ENCODE measurements around the gene RNF7.

The RNF7 gene

DNA sequence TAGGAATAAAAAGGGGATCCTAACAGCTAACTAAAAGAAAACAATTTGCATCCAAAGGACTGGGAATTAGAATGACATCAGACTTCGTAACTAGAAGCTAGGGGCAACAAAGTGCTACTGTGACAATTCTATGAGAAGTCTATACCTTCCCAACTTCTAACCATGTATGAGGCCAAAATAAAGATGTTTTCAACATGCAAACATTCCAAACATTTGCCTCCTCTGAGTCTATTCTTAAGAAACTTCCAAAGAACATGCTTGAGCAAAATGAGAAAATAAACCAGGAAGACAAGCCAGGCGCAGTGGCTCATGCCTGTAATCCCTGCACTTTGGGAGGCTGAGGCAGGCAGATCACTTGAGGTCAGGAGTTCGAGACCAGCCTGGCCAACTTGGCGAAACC lies 13.1 kb upstream of the RNF7 start:
- Histone ChIP-seq H3K79me1 (ENCODE audit: low read length) (no peaks in the 10 kb centered on the region), H2BK120ac (ENCODE audit: low read depth, low read length) (no peak overlapping the region), H3K9ac (ENCODE audit: low read length) (no peak overlapping the region), H3K27me3 (ENCODE audit: insufficient read depth, low read length, poor library complexity) (no peaks in the 10 kb centered on the region), H3K36me3 (ENCODE audit: control insufficient read depth, insufficient read depth, low read length) (no peaks in the 10 kb centered on the region), H4K8ac (ENCODE audit: low read depth, low read length) (no peak overlapping the region), H3K18ac (ENCODE audit: low read length) (no peak overlapping the region), H2BK15ac (replicated peaks; ENCODE audit: low read depth) (no peak overlapping the region), H3K4ac (ENCODE audit: low read depth, low read length) (no peak overlapping the region), H4K5ac (ENCODE audit: low read length) (no peak overlapping the region), H3K56ac (ENCODE audit: low read length) (no peak overlapping the region), H3K4me3 (ENCODE audit: low read length) (no peak overlapping the region), H3K27ac (ENCODE audit: low read depth, low read length) (no peak overlapping the region), H3K4me2 (ENCODE audit: low read length) (no peak overlapping the region), H2AK5ac (ENCODE audit: low read length) (no peak overlapping the region), H3K4me1 (ENCODE audit: control insufficient read depth, low read depth, low read length) (no peaks in the 10 kb centered on the region), H3K79me2 (ENCODE audit: control insufficient read depth, insufficient read depth, low read length) (no peaks in the 10 kb centered on the region), H3K23ac (ENCODE audit: low read length) (no peak overlapping the region), H2BK5ac (ENCODE audit: low read length) (no peak overlapping the region)
- peak; percentile 10 for DNase-seq
- no CpG with 5 or more reads among the region's 4 CpGs for WGBS (ENCODE audit: extremely low coverage, insufficient coverage, low lambda C conversion rate)

DNA sequence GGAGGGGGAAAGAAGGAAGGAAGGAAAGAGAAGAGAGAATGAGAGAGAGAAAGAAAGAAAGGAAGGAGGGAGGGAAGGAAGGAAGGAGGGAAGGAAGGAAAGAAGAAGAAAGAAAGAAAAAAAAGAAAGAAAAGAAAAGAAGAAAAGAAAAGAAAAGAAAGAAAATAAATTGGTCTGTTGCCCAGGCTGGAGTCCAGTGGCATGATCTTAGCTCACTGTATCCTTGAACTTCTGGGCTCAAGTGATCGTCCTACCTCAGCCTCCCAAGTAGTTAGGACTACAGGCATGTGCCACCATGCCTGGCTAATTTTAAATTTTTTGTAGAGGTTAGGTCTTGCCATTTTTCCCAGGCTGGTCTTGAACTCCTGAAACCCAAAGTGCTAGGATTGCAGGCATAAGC lies 11.6 kb upstream of the RNF7 start:
- H3K27me3 ChIP-seq (ENCODE audit: insufficient read depth, low read length, poor library complexity), result no peaks in the 10 kb centered on the region

DNA sequence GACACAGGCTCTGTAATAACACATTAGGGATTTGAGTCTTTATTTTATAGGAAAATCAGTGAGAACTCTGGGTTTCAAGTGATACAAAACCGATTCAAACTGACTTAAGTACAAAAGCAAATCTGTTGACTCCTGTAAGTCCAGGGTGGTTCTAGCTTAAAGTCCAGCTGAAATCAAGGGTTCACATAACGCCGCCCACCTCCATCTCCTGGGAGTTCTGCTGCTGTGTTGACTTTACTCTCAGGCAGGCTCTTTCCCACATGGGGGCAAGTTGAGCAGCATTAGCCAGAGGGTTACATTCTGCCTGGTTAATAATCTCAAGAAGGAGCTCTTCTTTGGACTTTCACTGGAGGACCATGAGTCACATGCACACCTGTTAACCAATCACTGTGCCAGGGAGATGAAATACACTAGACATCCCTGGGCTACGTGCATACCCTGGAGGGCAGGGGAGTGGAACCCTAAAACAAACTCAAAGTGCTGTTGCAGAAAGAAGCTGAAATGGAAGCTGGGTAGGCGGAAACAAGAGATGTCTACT lies 9.7 kb upstream of the RNF7 start:
- H3K18ac ChIP-seq (ENCODE audit: low read length), result no peak overlapping the region
- no peak overlapping the region for H2BK120ac ChIP-seq (ENCODE audit: low read depth, low read length)
- no peak overlapping the region for H3K23ac ChIP-seq (ENCODE audit: low read length)
- no peak overlapping the region for H2BK15ac ChIP-seq (replicated peaks; ENCODE audit: low read depth)
- no peak overlapping the region for H4K5ac ChIP-seq (ENCODE audit: low read length)
- no peaks in the 10 kb centered on the region for H3K36me3 ChIP-seq (ENCODE audit: control insufficient read depth, insufficient read depth, low read length)
- no peak overlapping the region for H3K9ac ChIP-seq (ENCODE audit: low read length)
- no peaks in the 10 kb centered on the region for H3K4me1 ChIP-seq (ENCODE audit: control insufficient read depth, low read depth, low read length)
- DNase-seq, result peak; percentile 3
- no CpG with 5 or more reads among the region's 5 CpGs for WGBS (ENCODE audit: extremely low coverage, insufficient coverage, low lambda C conversion rate)
- H3K79me1 ChIP-seq (ENCODE audit: low read length), result no peaks in the 10 kb centered on the region
- H3K4me2 ChIP-seq (ENCODE audit: low read length), result no peak overlapping the region
- H2BK5ac ChIP-seq (ENCODE audit: low read length), result no peak overlapping the region
- H3K27ac ChIP-seq (ENCODE audit: low read depth, low read length), result no peak overlapping the region
- H3K79me2 ChIP-seq (ENCODE audit: control insufficient read depth, insufficient read depth, low read length), result no peaks in the 10 kb centered on the region
- no peaks in the 10 kb centered on the region for H3K27me3 ChIP-seq (ENCODE audit: insufficient read depth, low read length, poor library complexity)
- no peak overlapping the region for H3K56ac ChIP-seq (ENCODE audit: low read length)
- no peak overlapping the region for H3K4me3 ChIP-seq (ENCODE audit: low read length)
- H2AK5ac ChIP-seq (ENCODE audit: low read length), result no peak overlapping the region
- H3K4ac ChIP-seq (ENCODE audit: low read depth, low read length), result no peak overlapping the region
- H4K8ac ChIP-seq (ENCODE audit: low read depth, low read length), result no peak overlapping the region

More for the DNA sequence above, 11.6 kb upstream of the RNF7 start:
- no peak overlapping the region for H4K5ac ChIP-seq (ENCODE audit: low read length)
- no peak overlapping the region for H3K18ac ChIP-seq (ENCODE audit: low read length)
- no peak overlapping the region for H3K4me2 ChIP-seq (ENCODE audit: low read length)
- no peaks in the 10 kb centered on the region for H3K79me1 ChIP-seq (ENCODE audit: low read length)
- no peaks in the 10 kb centered on the region for H3K4me1 ChIP-seq (ENCODE audit: control insufficient read depth, low read depth, low read length)
- H2BK15ac ChIP-seq (replicated peaks; ENCODE audit: low read depth), result no peak overlapping the region
- WGBS (ENCODE audit: extremely low coverage, insufficient coverage, low lambda C conversion rate), result no CpG with 5 or more reads among the region's 1 CpG
- H2AK5ac ChIP-seq (ENCODE audit: low read length), result no peak overlapping the region
- H2BK5ac ChIP-seq (ENCODE audit: low read length), result no peak overlapping the region
- no peak overlapping the region for H4K8ac ChIP-seq (ENCODE audit: low read depth, low read length)
- no peaks in the 10 kb centered on the region for H3K79me2 ChIP-seq (ENCODE audit: control insufficient read depth, insufficient read depth, low read length)
- H3K56ac ChIP-seq (ENCODE audit: low read length), result no peak overlapping the region
- H3K36me3 ChIP-seq (ENCODE audit: control insufficient read depth, insufficient read depth, low read length), result no peaks in the 10 kb centered on the region
- no peak overlapping the region for H3K23ac ChIP-seq (ENCODE audit: low read length)
- no peak overlapping the region for H3K9ac ChIP-seq (ENCODE audit: low read length)
- no peak overlapping the region for H2BK120ac ChIP-seq (ENCODE audit: low read depth, low read length)
- DNase-seq, result no peak
- H3K4ac ChIP-seq (ENCODE audit: low read depth, low read length), result no peak overlapping the region
- H3K27ac ChIP-seq (ENCODE audit: low read depth, low read length), result no peak overlapping the region
- no peak overlapping the region for H3K4me3 ChIP-seq (ENCODE audit: low read length)

DNA sequence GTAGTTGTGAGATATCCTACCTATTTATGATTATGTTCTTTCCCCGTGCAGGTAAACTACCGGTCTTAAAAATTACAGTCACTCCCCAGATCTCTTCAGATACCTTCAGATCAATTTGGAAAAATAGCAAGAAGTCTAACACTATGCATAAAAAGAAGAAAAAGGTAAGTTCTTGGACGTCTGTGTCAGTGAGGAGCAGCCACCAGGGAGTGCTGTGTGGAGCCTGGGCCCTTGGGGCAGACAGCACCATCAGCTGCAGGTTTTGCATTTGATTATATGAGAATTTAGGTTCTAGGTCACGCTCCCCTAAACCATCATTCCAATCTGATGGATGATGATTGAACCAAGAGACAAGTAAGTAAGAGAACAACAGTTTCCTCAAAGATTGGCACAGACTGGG lies 8.9 kb upstream of the RNF7 start:
- no peak overlapping the region for H3K18ac ChIP-seq (ENCODE audit: low read length)
- no peak overlapping the region for H3K23ac ChIP-seq (ENCODE audit: low read length)
- H3K79me1 ChIP-seq (ENCODE audit: low read length), result no peaks in the 10 kb centered on the region
- H4K5ac ChIP-seq (ENCODE audit: low read length), result no peak overlapping the region
- no peaks in the 10 kb centered on the region for H3K4me1 ChIP-seq (ENCODE audit: control insufficient read depth, low read depth, low read length)
- no peak overlapping the region for H4K8ac ChIP-seq (ENCODE audit: low read depth, low read length)
- H3K4me2 ChIP-seq (ENCODE audit: low read length), result no peak overlapping the region
- no peak overlapping the region for H3K27ac ChIP-seq (ENCODE audit: low read depth, low read length)
- no peak overlapping the region for H3K4ac ChIP-seq (ENCODE audit: low read depth, low read length)
- no peak overlapping the region for H3K4me3 ChIP-seq (ENCODE audit: low read length)
- no CpG with 5 or more reads among the region's 4 CpGs for whole genome bisulfite sequencing (ENCODE audit: extremely low coverage, insufficient coverage, low lambda C conversion rate)
- no peak overlapping the region for H2BK5ac ChIP-seq (ENCODE audit: low read length)
- no peak overlapping the region for H2BK15ac ChIP-seq (replicated peaks; ENCODE audit: low read depth)
- no peak overlapping the region for H2BK120ac ChIP-seq (ENCODE audit: low read depth, low read length)
- no peaks in the 10 kb centered on the region for H3K79me2 ChIP-seq (ENCODE audit: control insufficient read depth, insufficient read depth, low read length)
- peak; percentile 7 for DNase-seq
- H3K27me3 ChIP-seq (ENCODE audit: insufficient read depth, low read length, poor library complexity), result no peaks in the 10 kb centered on the region
- no peaks in the 10 kb centered on the region for H3K36me3 ChIP-seq (ENCODE audit: control insufficient read depth, insufficient read depth, low read length)
- H3K56ac ChIP-seq (ENCODE audit: low read length), result no peak overlapping the region
- H2AK5ac ChIP-seq (ENCODE audit: low read length), result no peak overlapping the region
- H3K9ac ChIP-seq (ENCODE audit: low read length), result no peak overlapping the region

DNA sequence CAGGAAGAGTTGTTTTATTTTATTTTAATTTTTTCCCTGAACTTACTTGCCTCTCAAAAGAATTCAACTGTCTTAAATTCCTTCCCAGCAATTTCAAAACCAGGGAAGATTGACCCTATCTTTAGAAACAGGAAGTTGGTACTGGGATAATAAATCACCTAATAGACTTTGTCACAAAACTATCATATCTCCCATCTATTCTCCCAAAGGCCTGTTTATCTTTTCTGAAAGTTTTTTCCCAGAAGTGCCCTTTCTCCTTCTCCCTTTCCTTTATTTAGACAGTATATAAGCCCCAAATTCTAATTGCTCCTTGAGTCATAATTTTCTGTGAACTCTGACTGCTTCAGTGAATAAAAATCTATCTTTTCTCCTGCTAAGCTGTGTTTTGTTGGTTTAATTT lies 2.9 kb upstream of the RNF7 start:
- H3K79me1 ChIP-seq (ENCODE audit: low read length), result peaks cover 2% of the 10 kb centered on the region
- DNase-seq, result no peak
- no peaks in the 10 kb centered on the region for H3K4me1 ChIP-seq (ENCODE audit: control insufficient read depth, low read depth, low read length)
- H3K56ac ChIP-seq (ENCODE audit: low read length), result no peak overlapping the region
- H3K27me3 ChIP-seq (ENCODE audit: insufficient read depth, low read length, poor library complexity), result no peaks in the 10 kb centered on the region
- no peak overlapping the region for H3K4me2 ChIP-seq (ENCODE audit: low read length)
- H2BK15ac ChIP-seq (replicated peaks; ENCODE audit: low read depth), result no peak overlapping the region
- no peak overlapping the region for H2BK120ac ChIP-seq (ENCODE audit: low read depth, low read length)
- H3K27ac ChIP-seq (ENCODE audit: low read depth, low read length), result no peak overlapping the region
- peaks cover 18% of the 10 kb centered on the region for H3K79me2 ChIP-seq (ENCODE audit: control insufficient read depth, insufficient read depth, low read length)
- no peaks in the 10 kb centered on the region for H3K36me3 ChIP-seq (ENCODE audit: control insufficient read depth, insufficient read depth, low read length)
- no peak overlapping the region for H4K5ac ChIP-seq (ENCODE audit: low read length)
- H3K23ac ChIP-seq (ENCODE audit: low read length), result no peak overlapping the region
- H2BK5ac ChIP-seq (ENCODE audit: low read length), result no peak overlapping the region
- H3K4me3 ChIP-seq (ENCODE audit: low read length), result no peak overlapping the region
- H2AK5ac ChIP-seq (ENCODE audit: low read length), result no peak overlapping the region
- no peak overlapping the region for H3K4ac ChIP-seq (ENCODE audit: low read depth, low read length)
- no peak overlapping the region for H3K18ac ChIP-seq (ENCODE audit: low read length)
- no peak overlapping the region for H4K8ac ChIP-seq (ENCODE audit: low read depth, low read length)
- H3K9ac ChIP-seq (ENCODE audit: low read length), result no peak overlapping the region

DNA sequence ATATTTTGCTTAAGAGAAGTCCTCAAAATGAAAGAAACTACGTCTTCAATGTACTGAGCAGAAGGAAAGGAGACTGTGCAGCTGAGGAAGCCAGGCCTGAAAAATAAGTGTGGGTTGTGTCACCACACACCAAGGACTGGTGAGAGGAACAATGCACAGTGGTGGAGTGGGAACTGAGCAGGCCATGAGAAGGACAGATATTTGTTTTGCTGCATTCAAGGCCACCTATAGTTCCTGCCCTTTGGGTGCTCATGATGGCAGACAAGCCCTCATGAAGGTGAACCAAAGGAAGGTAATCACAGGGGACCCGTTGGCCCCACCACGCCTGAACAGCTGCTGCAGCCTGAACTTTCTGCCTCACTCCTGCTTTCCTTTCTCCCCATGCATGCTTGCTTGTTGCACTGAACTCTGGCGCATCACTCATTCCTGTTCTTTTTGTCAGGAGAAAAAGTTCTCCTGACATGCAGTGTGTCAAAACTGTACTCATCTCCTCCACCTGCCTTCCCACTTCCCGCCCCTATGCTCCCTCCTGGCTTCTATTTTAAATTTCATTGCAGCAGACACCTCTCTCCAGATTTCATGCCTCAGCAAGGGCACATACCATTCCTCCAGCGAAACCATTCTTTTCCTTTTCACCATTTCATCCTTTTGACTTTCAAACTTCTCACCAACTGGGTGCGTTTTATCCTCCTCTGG lies 2.2 kb upstream of the RNF7 start:
- no peak overlapping the region for H2AK5ac ChIP-seq (ENCODE audit: low read length)
- DNase-seq, result no peak

More for the DNA sequence above, 2.2 kb upstream of the RNF7 start:
- Histone ChIP-seq H2BK5ac (ENCODE audit: low read length) (no peak overlapping the region), H3K4ac (ENCODE audit: low read depth, low read length) (no peak overlapping the region), H3K36me3 (ENCODE audit: control insufficient read depth, insufficient read depth, low read length) (no peaks in the 10 kb centered on the region), H4K8ac (ENCODE audit: low read depth, low read length) (no peak overlapping the region), H3K23ac (ENCODE audit: low read length) (no peak overlapping the region), H3K9ac (ENCODE audit: low read length) (no peak overlapping the region), H3K56ac (ENCODE audit: low read length) (no peak overlapping the region), H3K4me2 (ENCODE audit: low read length) (no peak overlapping the region), H3K79me1 (ENCODE audit: low read length) (peaks cover 2% of the 10 kb centered on the region), H2BK15ac (replicated peaks; ENCODE audit: low read depth) (no peak overlapping the region), H3K27ac (ENCODE audit: low read depth, low read length) (no peak overlapping the region), H3K79me2 (ENCODE audit: control insufficient read depth, insufficient read depth, low read length) (peaks cover 23% of the 10 kb centered on the region), H3K27me3 (ENCODE audit: insufficient read depth, low read length, poor library complexity) (no peaks in the 10 kb centered on the region), H4K5ac (ENCODE audit: low read length) (no peak overlapping the region), H3K18ac (ENCODE audit: low read length) (no peak overlapping the region), H3K4me3 (ENCODE audit: low read length) (no peak overlapping the region), H2BK120ac (ENCODE audit: low read depth, low read length) (no peak overlapping the region), H3K4me1 (ENCODE audit: control insufficient read depth, low read depth, low read length) (no peaks in the 10 kb centered on the region)
- WGBS (ENCODE audit: extremely low coverage, insufficient coverage, low lambda C conversion rate), result no CpG with 5 or more reads among the region's 7 CpGs
